Testis (tissue), 3 donors: Measurements from ENCODE around the gene CREB3. TPM values are rescaled to one million over a fixed set of nuclear protein-coding genes. Genes with fewer than 3 reads are reported as not detected.

Experiments
- DNase-seq: peaks from one replicate; pipeline ENCODE4 v3.0.0-alpha.2; 2019
- H3K27ac ChIP-seq, 2 donors: fragments of 200-600 bp; sonication (generic); one replicate each; pipeline ENCODE4 v1.5.1; 2019
- H3K27me3 ChIP-seq: fragments of 200-600 bp; sonication (generic); one replicate; pipeline ENCODE4 v1.5.1; 2019
- H3K36me3 ChIP-seq: fragments of 200-600 bp; sonication (generic); one replicate; pipeline ENCODE4 v1.5.1; 2017; ENCODE audit warnings: low read depth; ENCODE audit errors: missing control alignments
- H3K4me1 ChIP-seq: fragments of 200-600 bp; sonication (generic); one replicate; pipeline ENCODE4 v1.5.1; 2019
- H3K4me3 ChIP-seq, 2 donors: fragments of 200-600 bp; sonication (generic); one replicate each; pipeline ENCODE4 v1.5.1; 2017 to 2019
- H3K9me3 ChIP-seq: fragments of 200-600 bp; sonication (generic); one replicate; pipeline ENCODE4 v1.5.1; 2017
- CTCF ChIP-seq, 3 experiments: fragments of 450-650 bp in 2 of 3; fragments of 200-600 bp in 1 of 3; sonication (generic) in 1 of 3; IDR thresholded peaks; one replicate each; pipeline ENCODE4 v1.5.1; 2016 to 2019; ENCODE audit warnings: antibody characterized with exemption in 3 of 3, mild to moderate bottlenecking in 2 of 3, moderate library complexity in 1 of 3
- POLR2A ChIP-seq: fragments of 450-650 bp; IDR thresholded peaks from one replicate; pipeline ENCODE4 v1.6.1; 2017; ENCODE audit warnings: antibody characterized with exemption, mild to moderate bottlenecking, moderate library complexity
- WGBS, 2 donors: methylation state at CpG; one replicate each; pipeline ENCODE4 v1.1.5; 2018; 5-methylcytosine and 5-hydroxymethylcytosine counted together
- intact Hi-C: fragments of 100-400 bp; cut with DNase I; formaldehyde crosslinking; loops from one replicate; pipeline ENCODE4 v1.15.1; 2023; ENCODE audit warnings: low total_unique reads
- polyA plus RNA-seq: library from polyadenylated mRNA; stranded (reverse); fragments of 350-450 nt; fragmentation: Illumina TruSeq; extraction: RNeasy Lipid Tissue Mini Kit (QIAGEN cat#74804); gene quantifications from one replicate; pipeline ENCODE4 v1.2.3, GENCODE V29; 2014; ENCODE audit warnings: low read depth, low replicate concordance; ENCODE audit not compliant: insufficient read depth
- total RNA-seq, 2 donors: library from RNA; depleted of rRNA; stranded (reverse); fragments of >200 nt; gene quantifications; one replicate each; pipeline ENCODE4 v1.2.3, GENCODE V29; 2016

The CREB3 gene
- total and polyA plus RNA-seq, 3 donors from 2014 or later, result 51.2 to 85.0 (median 63.1) TPM

- H3K27me3 ChIP-seq, result no peaks in the 10 kb centered on the region
- H3K9me3 ChIP-seq, result no peaks in the 10 kb centered on the region
- intact Hi-C loops, result no loop called here
- no peaks in the 10 kb centered on the region for H3K36me3 ChIP-seq
- 24 to 39% methylated on average over 4 of the region's 4 CpGs for WGBS, 2 donors
- no peak for TF ChIP-seq CTCF (IDR thresholded peaks at IDR 0.05)
- TF ChIP-seq POLR2A, result no peak
- peak overlapping the region in 1 of 2 donors; percentile 37 for H3K27ac ChIP-seq
- H3K4me1 ChIP-seq, result peaks cover 25% of the 10 kb centered on the region
- no peak overlapping the region for H3K4me3 ChIP-seq
- peak; percentile 60 for DNase-seq
These were observed 38.6 kb downstream of the CREB3 start for GRCh38 chr9:35771075-35771433.

- no peak overlapping the region for H3K4me3 ChIP-seq
- H3K27me3 ChIP-seq, result no peaks in the 10 kb centered on the region
- 46 to 47% methylated on average over 1 of the region's 1 CpG for WGBS, 2 donors
- H3K4me1 ChIP-seq, result peaks cover 25% of the 10 kb centered on the region
- peak; percentile 43 for DNase-seq
- H3K27ac ChIP-seq, result peak overlapping the region in 1 of 2 donors; percentile 37
- intact Hi-C loops, result no loop called here
- H3K36me3 ChIP-seq, result no peaks in the 10 kb centered on the region
- no peaks in the 10 kb centered on the region for H3K9me3 ChIP-seq
- no peak for TF ChIP-seq CTCF (IDR thresholded peaks at IDR 0.05)
- no peak for TF ChIP-seq POLR2A
These were observed 39.1 kb downstream of the CREB3 start for GRCh38 chr9:35771534-35771933.

GRCh38 chr9:35771943-35772342 lies 39.5 kb downstream of the CREB3 start:
- 84 to 93% methylated on average over 3 of the region's 3 CpGs for WGBS, 2 donors
- H3K4me3 ChIP-seq, result no peak overlapping the region
- peaks cover 25% of the 10 kb centered on the region for H3K4me1 ChIP-seq
- no peaks in the 10 kb centered on the region for H3K9me3 ChIP-seq
- DNase-seq, result no peak
- intact Hi-C loops, result no loop called here
- H3K36me3 ChIP-seq, result no peaks in the 10 kb centered on the region
- TF ChIP-seq POLR2A, result no peak
- TF ChIP-seq CTCF (IDR thresholded peaks at IDR 0.05), result no peak
- no peak overlapping the region for H3K27ac ChIP-seq
- H3K27me3 ChIP-seq, result no peaks in the 10 kb centered on the region

GRCh38 chr9:35774907-35775635 lies 42.6 kb downstream of the CREB3 start:
- TF ChIP-seq POLR2A, result no peak
- no peak for TF ChIP-seq CTCF (IDR thresholded peaks at IDR 0.05)
- Histone ChIP-seq H3K4me1 (peaks cover 25% of the 10 kb centered on the region), H3K27ac (peak overlapping the region in 1 of 2 donors; percentile 31), H3K27me3 (no peaks in the 10 kb centered on the region), H3K9me3 (no peaks in the 10 kb centered on the region), H3K4me3 (no peak overlapping the region), H3K36me3 (no peaks in the 10 kb centered on the region)
- WGBS, 2 donors, result 33 to 45% methylated on average over 7 of the region's 7 CpGs
- intact Hi-C loops, result no loop called here
- no peak for DNase-seq

- TF ChIP-seq CTCF (IDR thresholded peaks at IDR 0.05) (no peak), POLR2A (no peak)
- intact Hi-C loops, result no loop called here
- DNase-seq, result no peak
- Histone ChIP-seq H3K27me3 (no peaks in the 10 kb centered on the region), H3K9me3 (no peaks in the 10 kb centered on the region), H3K4me3 (no peak overlapping the region), H3K27ac (peak overlapping the region in 1 of 2 donors; percentile 31), H3K36me3 (no peaks in the 10 kb centered on the region), H3K4me1 (peaks cover 19% of the 10 kb centered on the region)
- WGBS, 2 donors, result 71 to 88% methylated on average over 4 of the region's 4 CpGs
These were observed 43.6 kb downstream of the CREB3 start for GRCh38 chr9:35776018-35776417.
